Measurements from ENCODE around the gene PRR15.

DNA sequence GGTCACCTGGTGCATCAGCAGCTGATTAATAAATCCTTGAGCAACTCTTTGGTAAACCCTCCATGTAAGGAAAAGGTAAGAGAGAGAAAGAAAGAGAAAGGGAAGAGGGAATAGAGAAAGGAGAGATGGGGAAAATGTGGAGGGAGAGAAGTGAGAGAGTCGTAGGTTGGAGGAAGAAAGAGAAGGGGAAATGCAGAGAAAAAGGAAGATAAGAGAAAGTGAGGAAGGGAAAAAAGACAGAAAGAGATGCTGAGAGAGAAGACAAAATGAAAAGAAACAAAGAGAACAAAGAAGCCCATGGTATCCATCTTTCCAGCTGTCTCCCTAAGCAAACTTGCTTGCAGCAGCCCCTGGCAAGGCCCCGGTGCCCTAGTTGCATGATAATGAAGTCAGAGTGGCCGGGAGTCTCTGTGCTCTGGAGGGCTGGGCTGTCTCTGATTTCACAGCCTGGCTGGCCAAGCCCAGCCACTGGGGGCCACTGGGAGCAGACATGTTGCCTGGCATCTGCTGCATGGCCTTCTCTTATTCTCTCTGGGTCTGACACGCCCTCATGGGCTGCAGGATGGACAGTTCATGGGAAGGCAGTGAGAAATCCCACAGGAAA is 48.4 kb downstream of the PRR15 start:
- TF ChIP-seq, protein P1, sequence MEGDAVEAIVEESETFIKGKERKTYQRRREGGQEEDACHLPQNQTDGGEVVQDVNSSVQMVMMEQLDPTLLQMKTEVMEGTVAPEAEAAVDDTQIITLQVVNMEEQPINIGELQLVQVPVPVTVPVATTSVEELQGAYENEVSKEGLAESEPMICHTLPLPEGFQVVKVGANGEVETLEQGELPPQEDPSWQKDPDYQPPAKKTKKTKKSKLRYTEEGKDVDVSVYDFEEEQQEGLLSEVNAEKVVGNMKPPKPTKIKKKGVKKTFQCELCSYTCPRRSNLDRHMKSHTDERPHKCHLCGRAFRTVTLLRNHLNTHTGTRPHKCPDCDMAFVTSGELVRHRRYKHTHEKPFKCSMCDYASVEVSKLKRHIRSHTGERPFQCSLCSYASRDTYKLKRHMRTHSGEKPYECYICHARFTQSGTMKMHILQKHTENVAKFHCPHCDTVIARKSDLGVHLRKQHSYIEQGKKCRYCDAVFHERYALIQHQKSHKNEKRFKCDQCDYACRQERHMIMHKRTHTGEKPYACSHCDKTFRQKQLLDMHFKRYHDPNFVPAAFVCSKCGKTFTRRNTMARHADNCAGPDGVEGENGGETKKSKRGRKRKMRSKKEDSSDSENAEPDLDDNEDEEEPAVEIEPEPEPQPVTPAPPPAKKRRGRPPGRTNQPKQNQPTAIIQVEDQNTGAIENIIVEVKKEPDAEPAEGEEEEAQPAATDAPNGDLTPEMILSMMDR (IDR thresholded peaks at IDR 0.05 in 2 of 3, conservative IDR thresholded peaks at IDR 0.05 in 1 of 3; ENCODE audit: borderline replicate concordance in 1 of 3, insufficient read depth in 1 of 3, low read depth in 2 of 3, low read length in 2 of 3), result no peak
- TF ChIP-seq, protein P2, sequence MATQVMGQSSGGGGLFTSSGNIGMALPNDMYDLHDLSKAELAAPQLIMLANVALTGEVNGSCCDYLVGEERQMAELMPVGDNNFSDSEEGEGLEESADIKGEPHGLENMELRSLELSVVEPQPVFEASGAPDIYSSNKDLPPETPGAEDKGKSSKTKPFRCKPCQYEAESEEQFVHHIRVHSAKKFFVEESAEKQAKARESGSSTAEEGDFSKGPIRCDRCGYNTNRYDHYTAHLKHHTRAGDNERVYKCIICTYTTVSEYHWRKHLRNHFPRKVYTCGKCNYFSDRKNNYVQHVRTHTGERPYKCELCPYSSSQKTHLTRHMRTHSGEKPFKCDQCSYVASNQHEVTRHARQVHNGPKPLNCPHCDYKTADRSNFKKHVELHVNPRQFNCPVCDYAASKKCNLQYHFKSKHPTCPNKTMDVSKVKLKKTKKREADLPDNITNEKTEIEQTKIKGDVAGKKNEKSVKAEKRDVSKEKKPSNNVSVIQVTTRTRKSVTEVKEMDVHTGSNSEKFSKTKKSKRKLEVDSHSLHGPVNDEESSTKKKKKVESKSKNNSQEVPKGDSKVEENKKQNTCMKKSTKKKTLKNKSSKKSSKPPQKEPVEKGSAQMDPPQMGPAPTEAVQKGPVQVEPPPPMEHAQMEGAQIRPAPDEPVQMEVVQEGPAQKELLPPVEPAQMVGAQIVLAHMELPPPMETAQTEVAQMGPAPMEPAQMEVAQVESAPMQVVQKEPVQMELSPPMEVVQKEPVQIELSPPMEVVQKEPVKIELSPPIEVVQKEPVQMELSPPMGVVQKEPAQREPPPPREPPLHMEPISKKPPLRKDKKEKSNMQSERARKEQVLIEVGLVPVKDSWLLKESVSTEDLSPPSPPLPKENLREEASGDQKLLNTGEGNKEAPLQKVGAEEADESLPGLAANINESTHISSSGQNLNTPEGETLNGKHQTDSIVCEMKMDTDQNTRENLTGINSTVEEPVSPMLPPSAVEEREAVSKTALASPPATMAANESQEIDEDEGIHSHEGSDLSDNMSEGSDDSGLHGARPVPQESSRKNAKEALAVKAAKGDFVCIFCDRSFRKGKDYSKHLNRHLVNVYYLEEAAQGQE (IDR thresholded peaks at IDR 0.05; ENCODE audit: low read depth), result no peak
- TF ChIP-seq ZNF274 (IDR thresholded peaks at IDR 0.05; ENCODE audit: low read depth, low read length), result no peak
- TF ChIP-seq POLR2A (IDR thresholded peaks at IDR 0.05; ENCODE audit: borderline replicate concordance, extremely low read depth, insufficient read depth, insufficient read length), result no peak
- TF ChIP-seq TCF7L2 (IDR thresholded peaks at IDR 0.05; ENCODE audit: borderline replicate concordance, extremely low read depth, insufficient read depth, insufficient read length), result no peak
- no peak for TF ChIP-seq SIN3A (IDR thresholded peaks at IDR 0.05; ENCODE audit: low read depth)
- TF ChIP-seq, protein P3, sequence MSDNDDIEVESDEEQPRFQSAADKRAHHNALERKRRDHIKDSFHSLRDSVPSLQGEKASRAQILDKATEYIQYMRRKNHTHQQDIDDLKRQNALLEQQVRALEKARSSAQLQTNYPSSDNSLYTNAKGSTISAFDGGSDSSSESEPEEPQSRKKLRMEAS (IDR thresholded peaks at IDR 0.05), result no peak
- TF ChIP-seq POLR2AphosphoS5 (IDR thresholded peaks at IDR 0.05; ENCODE audit: low read depth, low read length), result no peak
- TF ChIP-seq RAD21 (IDR thresholded peaks at IDR 0.05; ENCODE audit: low read depth), result no peak
- no peak for TF ChIP-seq SRF (IDR thresholded peaks at IDR 0.05; ENCODE audit: low read depth)
- TF ChIP-seq EZH2phosphoT487 (IDR thresholded peaks at IDR 0.05; ENCODE audit: borderline replicate concordance), result no peak
